ENCODE results near the gene FFAR4. TPM values are rescaled to one million over a fixed set of nuclear protein-coding genes. Genes with fewer than 3 reads are reported as not detected.

Gene FFAR4
- total RNA-seq, 2 experiments from 2014 or later, result not detected

DNA sequence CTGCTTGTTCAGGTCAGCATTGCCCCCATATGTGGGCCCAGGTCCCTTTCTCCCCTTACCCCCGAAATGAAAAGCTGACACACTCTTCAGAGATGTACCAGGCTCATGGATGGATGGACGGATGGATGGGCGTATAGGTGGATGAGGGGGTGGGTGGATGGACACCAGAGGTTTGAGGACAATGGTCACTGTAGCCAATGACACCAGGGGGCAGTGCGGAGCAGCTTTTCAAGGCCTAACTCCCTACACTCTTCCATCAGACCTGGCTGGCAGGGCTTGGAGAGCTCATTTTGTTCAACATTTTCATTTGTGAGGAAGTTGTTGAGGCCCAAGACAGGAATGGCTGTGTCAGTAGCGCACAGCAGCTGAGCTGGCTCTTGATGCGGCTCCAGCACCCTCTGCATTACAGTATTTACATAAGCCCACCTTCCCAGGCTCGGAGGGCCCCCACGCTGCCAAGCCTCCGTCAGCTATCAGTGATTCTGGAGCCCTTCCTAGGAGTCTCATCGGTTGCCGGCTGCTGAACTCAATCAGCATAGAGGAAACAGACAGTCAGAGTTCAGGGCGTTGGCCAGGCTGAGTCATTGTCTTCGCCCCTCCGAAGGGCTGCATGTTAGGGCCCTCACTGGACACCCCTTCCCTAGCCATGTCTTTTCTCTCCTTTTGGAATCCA is 11.6 kb upstream of the FFAR4 start:
- POLR2A ChIA-PET, result no interaction called here
- TF ChIP-seq CTCF (IDR thresholded peaks at IDR 0.05), result peak; percentile 39
- no peak for ATAC-seq (ENCODE audit: poor library complexity)
- H3K27ac Mint-ChIP-seq, result no peak overlapping the region
- peak in 11 of 14 experiments; percentile 5 to 64 (median 20) for DNase-seq
- peaks cover 19% of the 10 kb centered on the region for H3K27me3 Mint-ChIP-seq
- CTCF ChIA-PET, result no interaction called here
- H3K4me3 Mint-ChIP-seq, result no peak overlapping the region
- intact Hi-C loops (cut with DNase I, micrococcal nuclease), result loop anchor here (2.0 to 5.0 kb wide), 2 partner anchors 304 to 307 kb away; no protein-coding TSS in a partner anchor
- no peaks in the 10 kb centered on the region for H3K4me1 Mint-ChIP-seq (ENCODE audit: low read depth)
- H3K36me3 ChIP-seq (ENCODE audit: insufficient read depth, low read length), result no peaks in the 10 kb centered on the region
- no peaks in the 10 kb centered on the region for H3K9me3 ChIP-seq (ENCODE audit: control insufficient read depth in 1 of 2, insufficient read depth in 1 of 2, low read length in 2 of 2)
- H3K27ac ChIP-seq (ENCODE audit: low read depth in 1 of 2, low read length in 2 of 2), result no peak overlapping the region
- no peaks in the 10 kb centered on the region for H3K36me3 Mint-ChIP-seq (ENCODE audit: low read depth)
- peaks cover 5 to 6% of the 10 kb centered on the region in 2 experiments for H3K27me3 ChIP-seq (ENCODE audit: control insufficient read depth in 1 of 2, insufficient read depth in 2 of 2, low read length in 2 of 2)
- no peak overlapping the region for H3K4me3 ChIP-seq (ENCODE audit: low read length)
- no peaks in the 10 kb centered on the region for H3K4me1 ChIP-seq (ENCODE audit: insufficient read depth, low read length)
- H3K9me3 Mint-ChIP-seq, result no peaks in the 10 kb centered on the region

DNA sequence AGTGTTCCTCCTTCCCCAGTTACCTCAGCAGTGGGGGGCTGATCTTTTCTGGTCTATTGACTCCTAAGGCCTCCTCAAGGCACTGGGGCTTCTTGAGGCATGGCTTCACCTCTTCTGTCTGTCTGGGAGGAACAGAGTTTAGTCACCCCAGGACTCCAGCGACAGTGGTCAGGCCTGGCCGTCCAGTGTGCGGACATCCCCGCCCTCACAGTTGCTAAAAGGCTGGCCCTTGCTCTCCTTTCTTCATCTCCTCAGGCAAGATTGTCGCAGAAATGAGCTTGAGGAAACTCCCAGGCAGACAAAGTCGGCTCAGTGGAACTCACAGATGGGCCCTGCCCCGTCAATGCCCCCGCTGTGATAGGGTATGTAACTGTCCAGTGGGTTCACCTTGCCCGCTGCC is 7.0 kb upstream of the FFAR4 start:
- H3K27me3 Mint-ChIP-seq, result peaks cover 16% of the 10 kb centered on the region
- no peaks in the 10 kb centered on the region for H3K36me3 Mint-ChIP-seq (ENCODE audit: low read depth)
- POLR2A ChIA-PET, result no interaction called here
- no peak overlapping the region for H3K27ac Mint-ChIP-seq
- Histone ChIP-seq H3K4me3 (ENCODE audit: low read length) (no peak overlapping the region), H3K27ac (ENCODE audit: low read depth in 1 of 2, low read length in 2 of 2) (no peak overlapping the region), H3K36me3 (ENCODE audit: insufficient read depth, low read length) (no peaks in the 10 kb centered on the region), H3K9me3 (ENCODE audit: control insufficient read depth in 1 of 2, insufficient read depth in 1 of 2, low read length in 2 of 2) (no peaks in the 10 kb centered on the region), H3K27me3 (ENCODE audit: control insufficient read depth in 1 of 2, insufficient read depth in 2 of 2, low read length in 2 of 2) (peaks cover 5 to 10% of the 10 kb centered on the region in 2 experiments), H3K4me1 (ENCODE audit: insufficient read depth, low read length) (no peaks in the 10 kb centered on the region)
- ATAC-seq (ENCODE audit: poor library complexity) (no peak), DNase-seq (no peak)
- H3K4me3 Mint-ChIP-seq, result no peak overlapping the region
- CTCF ChIA-PET, result no interaction called here
- TF ChIP-seq CTCF (IDR thresholded peaks at IDR 0.05), result no peak
- no peaks in the 10 kb centered on the region for H3K4me1 Mint-ChIP-seq (ENCODE audit: low read depth)
- no peaks in the 10 kb centered on the region for H3K9me3 Mint-ChIP-seq
- intact Hi-C loops (cut with DNase I, micrococcal nuclease), result no loop called here

DNA sequence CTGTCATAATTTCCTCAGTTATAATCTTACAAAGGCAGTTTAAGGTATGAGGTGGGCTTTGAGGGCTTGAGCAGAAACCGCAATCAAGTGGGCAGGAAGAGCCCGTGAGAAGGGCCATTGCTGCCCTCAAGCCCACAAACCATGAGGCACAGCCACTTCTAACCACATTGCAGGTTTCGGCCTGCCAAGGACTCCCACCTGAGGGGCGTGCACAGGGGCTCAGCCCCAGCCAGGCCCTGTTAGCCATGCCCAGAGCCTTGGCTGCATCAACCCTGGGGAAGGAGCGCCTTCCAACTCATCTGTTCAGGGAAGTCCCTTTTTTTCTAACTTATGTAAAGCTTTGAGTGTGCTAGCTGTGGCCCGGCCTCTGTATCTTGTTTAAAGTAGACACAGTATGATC is 5.9 kb upstream of the FFAR4 start:
- H3K4me3 ChIP-seq (ENCODE audit: low read length), result no peak overlapping the region
- H3K27me3 Mint-ChIP-seq, result peaks cover 17% of the 10 kb centered on the region
- H3K27me3 ChIP-seq (ENCODE audit: control insufficient read depth in 1 of 2, insufficient read depth in 2 of 2, low read length in 2 of 2), result peaks cover 5% of the 10 kb centered on the region in 2 experiments
- H3K4me3 Mint-ChIP-seq, result no peak overlapping the region
- H3K4me1 Mint-ChIP-seq (ENCODE audit: low read depth), result no peaks in the 10 kb centered on the region
- no peaks in the 10 kb centered on the region for H3K36me3 Mint-ChIP-seq (ENCODE audit: low read depth)
- DNase-seq (no peak), ATAC-seq (ENCODE audit: poor library complexity) (no peak)
- H3K9me3 ChIP-seq (ENCODE audit: control insufficient read depth in 1 of 2, insufficient read depth in 1 of 2, low read length in 2 of 2), result no peaks in the 10 kb centered on the region
- no peak for TF ChIP-seq CTCF (IDR thresholded peaks at IDR 0.05)
- no peaks in the 10 kb centered on the region for H3K9me3 Mint-ChIP-seq
- ChIA-PET POLR2A (no interaction called here), CTCF (no interaction called here)
- intact Hi-C loops (cut with DNase I, micrococcal nuclease), result no loop called here
- H3K36me3 ChIP-seq (ENCODE audit: insufficient read depth, low read length), result no peaks in the 10 kb centered on the region
- no peak overlapping the region for H3K27ac ChIP-seq (ENCODE audit: low read depth in 1 of 2, low read length in 2 of 2)
- no peak overlapping the region for H3K27ac Mint-ChIP-seq
- H3K4me1 ChIP-seq (ENCODE audit: insufficient read depth, low read length), result no peaks in the 10 kb centered on the region
